Activated CD4-positive, CD25-positive, alpha-beta regulatory T cell (primary cell): ENCODE measurements around the gene CDIPT.
"Not testable (repeated sequence)": the region's sequence is repeated elsewhere in the genome, so short reads cannot be mapped to it uniquely, and the experiment has no call there.

Experiments used
- DNase-seq, 4 experiments: peaks; one replicate each; lab custom pipeline; 2025; lab: John Stamatoyannopoulos, UW

Gene CDIPT

DNA sequence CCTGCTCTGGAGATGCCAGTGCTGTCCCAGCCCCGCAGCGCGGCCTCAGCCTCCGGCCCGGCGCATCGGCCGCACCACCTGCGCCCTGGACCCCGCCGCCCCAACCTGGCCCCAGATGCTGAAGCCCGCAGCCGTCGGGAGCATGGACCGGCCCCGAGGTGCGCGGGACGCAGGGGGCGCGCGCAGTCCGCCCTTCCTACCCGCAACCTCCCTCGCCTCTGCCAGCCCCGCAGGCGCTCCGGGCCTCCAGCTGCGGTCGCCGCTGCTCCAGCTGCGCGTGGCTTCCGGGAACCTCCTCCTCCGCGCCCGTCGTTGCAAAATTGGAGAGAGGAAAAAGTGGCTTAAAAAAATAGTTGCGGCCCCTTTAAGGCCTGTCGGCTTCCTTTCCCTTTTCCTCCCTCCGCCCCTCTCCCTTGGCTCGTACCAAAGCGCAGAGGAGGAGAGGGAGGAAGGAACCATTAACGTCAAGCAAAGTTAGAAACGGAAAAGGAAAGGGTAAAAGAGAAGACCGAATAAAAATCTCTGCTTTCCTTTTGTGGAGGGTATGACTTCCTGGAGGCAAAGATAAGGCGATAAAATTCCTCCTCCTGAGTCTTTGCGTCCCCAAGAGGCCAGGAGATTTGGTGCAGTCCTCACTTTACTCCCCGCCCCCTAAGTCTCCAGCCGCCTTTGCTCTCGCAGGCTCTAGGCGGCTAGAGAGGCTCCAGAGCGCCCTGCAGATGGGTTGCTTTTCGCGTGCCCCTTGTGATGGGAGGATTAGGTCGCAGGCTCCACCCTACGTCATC lies at the start of gene CDIPT:
Gene CDIPT (minus strand): TSS at position 343 of the 785 bp plus-strand sequence. CDS start 369 bp downstream, outside the sequence.
- DNase-seq, result peak; percentile 64 to 87 (median 82)

GRCh38 chr16:29912087-29912486 lies 49.1 kb upstream of the CDIPT start:
- DNase-seq, result no peak

- DNase-seq, result no peak
Measured at GRCh38 chr16:29911676-29912010, 48.6 kb upstream of the CDIPT start.

- DNase-seq, result no peak
Measured at GRCh38 chr16:29910819-29911675, 48.0 kb upstream of the CDIPT start.

DNA sequence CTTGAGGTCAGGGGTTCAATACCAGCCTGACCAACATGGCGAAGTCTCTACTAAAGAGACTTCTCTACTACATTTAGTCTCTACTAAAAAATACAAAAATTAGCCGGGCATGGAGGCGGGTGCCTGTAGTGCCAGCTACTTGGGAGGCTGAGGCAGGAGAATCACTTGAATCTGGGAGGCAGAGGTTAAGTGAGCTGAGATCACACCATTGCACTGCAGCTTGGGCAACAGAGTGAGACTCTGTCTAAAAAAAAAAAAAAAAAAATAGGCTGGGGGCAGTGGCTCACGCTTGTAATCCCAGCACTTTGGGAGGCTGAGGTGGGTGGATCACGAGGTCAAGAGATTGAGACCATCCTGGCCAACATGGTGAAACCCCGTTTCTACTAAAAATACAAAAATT lies 46.8 kb upstream of the CDIPT start:
- DNase-seq, result not testable (repeated sequence)

DNA sequence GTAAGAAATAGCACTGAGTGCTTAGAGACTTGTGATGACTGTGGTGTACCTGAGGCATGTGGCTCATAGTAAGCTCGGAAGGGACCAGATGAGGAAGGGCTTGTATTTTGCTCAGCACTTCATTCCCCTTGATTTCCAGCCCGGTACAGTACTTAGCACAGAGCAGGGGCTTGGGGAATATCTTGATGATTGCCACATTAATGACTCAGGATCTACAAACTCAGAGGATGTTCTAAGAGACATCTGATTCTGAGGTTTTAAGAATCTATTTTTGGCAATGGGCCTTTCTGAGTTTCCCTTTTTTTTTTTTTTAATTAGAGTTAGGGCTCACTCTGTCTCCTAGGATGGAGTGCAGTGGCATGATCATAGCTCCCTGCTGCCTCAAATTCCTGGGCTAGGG lies 46.4 kb upstream of the CDIPT start:
- DNase-seq, result no peak

GRCh38 chr16:29908719-29909220 lies 45.7 kb upstream of the CDIPT start:
- no peak for DNase-seq

DNA sequence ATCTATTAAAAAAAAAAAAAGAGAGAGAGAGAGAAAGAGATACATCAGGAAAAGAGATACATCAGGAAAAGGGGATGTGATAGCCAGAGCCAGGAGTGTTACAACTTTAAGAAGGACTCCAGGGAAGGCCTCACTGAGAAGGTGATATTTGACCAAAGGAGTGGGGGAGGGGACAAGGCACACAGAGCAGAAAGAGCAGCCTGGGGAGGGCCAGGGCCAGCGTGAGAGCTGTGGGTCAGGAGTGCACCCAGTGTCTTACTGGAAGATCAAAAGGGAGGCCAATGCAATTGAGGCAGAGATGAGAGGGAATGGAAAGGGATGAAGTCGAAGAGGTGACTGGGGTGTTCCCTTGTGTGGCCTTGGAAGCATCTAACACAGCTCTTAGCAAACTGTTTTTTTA lies 44.9 kb upstream of the CDIPT start:
- no peak for DNase-seq

GRCh38 chr16:29906520-29907244 lies 43.7 kb upstream of the CDIPT start:
- no peak for DNase-seq

DNA sequence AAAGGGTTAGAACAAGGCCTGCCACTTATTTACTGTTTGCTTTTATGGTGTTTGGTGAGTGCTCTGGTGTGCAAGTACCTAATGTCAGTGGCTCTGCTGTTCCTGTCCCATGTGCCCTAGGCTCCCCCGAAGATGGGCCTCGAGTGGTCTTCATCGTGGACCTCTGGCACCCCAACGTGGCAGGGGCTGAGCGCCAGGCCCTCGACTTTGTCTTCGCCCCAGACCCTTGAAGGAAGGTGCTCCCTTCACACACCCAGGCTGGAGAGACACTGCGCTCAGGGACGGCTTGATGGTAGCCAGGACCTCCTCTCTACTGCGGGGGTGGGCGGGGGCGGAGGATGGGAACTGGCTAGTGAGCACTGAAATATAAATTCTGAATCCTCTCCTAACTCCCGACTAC lies 42.6 kb upstream of the CDIPT start:
- DNase-seq, result no peak

GRCh38 chr16:29904947-29905346 lies 41.9 kb upstream of the CDIPT start:
- DNase-seq, result no peak

GRCh38 chr16:29903590-29903989 lies 40.6 kb upstream of the CDIPT start:
- no peak for DNase-seq

GRCh38 chr16:29901607-29901945 lies 38.5 kb upstream of the CDIPT start:
- DNase-seq, result no peak

- no peak for DNase-seq
Measured at GRCh38 chr16:29900888-29901606, 38.0 kb upstream of the CDIPT start.

- DNase-seq, result peak; percentile 54 to 75 (median 60)
Measured at GRCh38 chr16:29900102-29900887, 37.3 kb upstream of the CDIPT start, which contains the start of gene ASPHD1. ASPHD1 (plus strand) TSS chr16:29900488; CDS start chr16:29900972, 484 bp downstream.

DNA sequence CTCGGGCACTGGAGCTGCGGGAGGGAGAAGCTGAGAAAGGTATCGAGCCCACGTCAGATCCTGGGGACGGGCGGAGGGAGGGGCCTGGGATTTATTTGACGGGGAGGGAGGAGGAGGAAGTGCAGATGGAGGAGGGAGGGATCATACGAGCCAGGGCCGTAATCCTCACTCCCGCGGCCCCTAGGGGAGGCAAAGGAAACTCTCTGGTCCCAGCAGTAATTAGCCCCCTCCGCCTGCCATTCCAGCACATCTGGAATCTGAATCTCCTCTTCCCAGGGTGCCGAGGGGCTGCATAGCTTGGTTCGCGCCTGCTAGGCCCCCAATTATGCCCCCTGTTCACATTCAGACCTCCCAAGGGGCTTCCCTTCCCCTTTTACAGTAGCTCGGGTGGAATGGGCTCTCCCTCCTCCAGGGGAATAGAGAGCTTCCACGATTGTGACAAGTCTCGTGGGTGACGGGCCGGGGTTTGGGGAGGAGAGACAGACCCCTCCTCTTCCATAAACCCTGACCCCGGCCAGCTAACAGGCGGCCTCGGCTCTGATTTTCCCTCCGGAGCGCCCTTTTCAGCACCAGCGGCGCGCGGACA lies 36.6 kb upstream of the CDIPT start, which contains the start of gene SEZ6L2:
Gene SEZ6L2 (minus strand): TSS at position 35 of the 586 bp plus-strand sequence. CDS start 531 bp downstream, outside the sequence.
- no peak for DNase-seq

DNA sequence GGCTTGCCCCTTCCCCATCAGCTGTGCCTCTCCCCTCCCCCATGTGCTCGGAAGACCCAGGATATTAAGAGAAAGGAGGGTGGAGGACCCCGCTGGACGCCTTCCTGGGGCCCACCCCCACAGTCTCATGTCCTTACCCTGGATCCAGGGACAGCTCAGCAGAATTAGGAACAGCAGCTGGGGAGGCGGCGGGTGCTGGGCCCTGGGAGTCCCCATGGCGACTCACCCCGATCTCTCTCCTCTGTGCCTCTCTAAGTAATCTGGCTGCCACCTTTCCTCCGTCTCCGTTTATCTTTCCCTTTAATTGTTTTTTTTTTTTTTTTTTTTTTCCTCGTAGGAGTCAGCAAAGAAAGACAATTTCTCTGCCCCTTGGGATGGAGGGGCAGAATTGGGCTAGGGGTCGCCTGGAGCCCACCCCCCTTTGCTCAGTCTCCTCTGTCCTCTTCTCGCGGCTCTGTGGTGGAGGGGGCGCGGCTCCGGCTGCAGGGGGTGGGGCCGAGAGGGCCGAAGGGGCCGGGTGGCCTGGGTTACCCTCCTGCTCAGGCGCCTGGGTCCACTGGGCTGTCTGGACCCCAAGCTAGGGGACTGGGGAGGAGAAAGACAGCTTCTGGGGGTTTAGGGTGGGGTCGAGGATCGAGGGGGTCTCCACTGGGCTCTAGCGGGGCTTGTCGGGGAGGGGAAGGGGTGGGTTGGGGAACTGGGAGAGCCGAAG lies 35.9 kb upstream of the CDIPT start:
- no peak for DNase-seq

DNA sequence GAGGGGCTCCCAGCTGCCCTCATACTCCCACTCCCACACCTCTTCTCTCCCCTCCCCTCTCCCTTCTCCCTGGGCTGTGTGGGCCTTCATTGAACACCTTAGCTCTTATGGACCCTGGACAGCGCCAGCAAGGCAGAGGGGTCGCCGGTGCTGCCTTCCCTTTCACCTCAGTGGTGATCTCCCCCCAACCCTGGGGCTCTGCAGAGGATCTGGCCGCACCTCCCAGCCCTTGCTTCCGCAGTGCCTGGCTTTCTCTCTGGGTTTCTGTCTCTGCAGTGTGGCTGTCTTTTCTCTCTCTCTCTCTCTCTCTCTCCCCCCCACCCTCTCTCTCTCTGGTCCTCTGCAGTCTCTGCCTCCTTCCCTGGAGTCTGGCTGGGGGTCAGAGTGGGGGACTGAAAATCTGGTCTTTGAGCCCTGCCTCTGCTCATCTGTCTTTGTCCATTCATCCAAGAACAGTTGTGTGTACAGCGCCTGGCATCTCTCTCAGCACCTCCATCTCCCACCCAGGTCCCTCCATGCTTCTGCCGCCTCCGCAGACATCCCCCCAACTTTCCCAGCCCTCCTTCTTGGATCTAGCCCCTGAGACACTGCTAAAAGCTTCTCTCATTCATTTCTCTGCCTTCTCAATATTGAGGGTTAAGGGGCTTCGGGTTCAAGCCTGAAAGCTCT lies 35.2 kb upstream of the CDIPT start:
- DNase-seq, result no peak

DNA sequence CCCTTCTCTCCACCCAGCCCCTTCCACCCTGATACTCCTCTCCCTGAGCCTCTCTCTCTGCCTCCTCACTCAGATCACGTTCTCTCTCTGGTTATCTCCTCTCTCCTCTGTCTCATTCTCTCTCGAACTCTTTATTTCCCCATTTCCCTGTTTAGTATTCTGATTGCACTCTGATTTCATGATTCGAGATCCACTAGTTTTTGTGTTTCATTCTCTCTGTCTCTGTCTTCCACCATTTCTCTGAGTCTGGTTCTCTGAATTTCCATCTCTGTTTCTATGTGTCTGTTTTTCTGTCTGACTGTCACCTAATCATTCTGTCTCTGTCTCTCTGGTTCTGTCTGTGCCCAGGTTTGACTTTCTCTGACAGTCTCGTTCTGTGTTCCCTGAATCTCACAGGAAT lies 34.3 kb upstream of the CDIPT start:
- no peak for DNase-seq
